ENCODE results near the gene PEAK1. TPM values are rescaled to one million over a fixed set of nuclear protein-coding genes. Genes with fewer than 3 reads are reported as not detected.

PEAK1 gene
- total and polyA plus RNA-seq, 2 donors (not counting 3 experiments of a cell fraction or from before 2014, with no cell fraction given), result 17.9 to 91.9 TPM

GRCh38 chr15:77097921-77098320, 322.0 kb downstream of the PEAK1 start:
- no TSS peak for BruUV-seq (replicated peaks)

More at GRCh38 chr15:77097921-77098320, 322.0 kb downstream of the PEAK1 start:
- ChIA-PET POLR2A (no interaction called here), CTCF (interaction anchor here (1.0 to 2.2 kb wide), 4 partner anchors 15 to 446 kb away, joined by 3 to 7 read pairs (median 4); no protein-coding TSS in a partner anchor)
- no peaks in the 10 kb centered on the region for H3K9me1 ChIP-seq (replicated peaks; ENCODE audit: control insufficient read depth, extremely low read depth, insufficient read depth, low read length)
- H3K4me2 ChIP-seq (ENCODE audit: insufficient read depth, low read length), result no peak overlapping the region
- FAIRE-seq, result no peak
- intact Hi-C loops (cut with micrococcal nuclease), result no loop called here
- H3K36me3 ChIP-seq (ENCODE audit: control insufficient read depth in 2 of 2, extremely low read depth in 1 of 2, insufficient read depth in 2 of 2, low read length in 2 of 2), result no peaks in the 10 kb centered on the region
- no peak overlapping the region for H3K9ac ChIP-seq (replicated peaks; ENCODE audit: extremely low read depth, insufficient read depth, low read length)
- no peaks in the 10 kb centered on the region for H3K27me3 ChIP-seq (ENCODE audit: control insufficient read depth in 2 of 2, insufficient read depth in 2 of 2, low read length in 2 of 2)
- dilution Hi-C loops (cut with MboI; ENCODE audit: extremely low pct_ligation_motif_present, low sequenced_read_pairs), result no loop called here
- no peak overlapping the region for H2AFZ ChIP-seq (ENCODE audit: low read depth, low read length)
- H4K20me1 ChIP-seq (replicated peaks; ENCODE audit: control insufficient read depth, extremely low read depth, insufficient read depth, low read length), result no peaks in the 10 kb centered on the region
- H3K4me3 ChIP-seq (replicated peaks in 1 of 3; ENCODE audit: insufficient read depth in 1 of 3, low read depth in 1 of 3, low read length in 3 of 3), result no peak overlapping the region
- no peaks in the 10 kb centered on the region for H3K9me3 ChIP-seq (replicated peaks; ENCODE audit: control insufficient read depth, insufficient read depth, low read length)
- no peak for DNase-seq (ENCODE audit: low read depth, low spot score)
- H3K4me1 ChIP-seq (ENCODE audit: control insufficient read depth, extremely low read depth, insufficient read depth, low read length), result no peaks in the 10 kb centered on the region
- no peaks in the 10 kb centered on the region for H3K79me2 ChIP-seq (ENCODE audit: control insufficient read depth, insufficient read depth, low read length)
- no peak overlapping the region for H3K27ac ChIP-seq (ENCODE audit: insufficient read depth, low read depth, low read length)
- TF ChIP-seq, protein P1, sequence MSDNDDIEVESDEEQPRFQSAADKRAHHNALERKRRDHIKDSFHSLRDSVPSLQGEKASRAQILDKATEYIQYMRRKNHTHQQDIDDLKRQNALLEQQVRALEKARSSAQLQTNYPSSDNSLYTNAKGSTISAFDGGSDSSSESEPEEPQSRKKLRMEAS (IDR thresholded peaks at IDR 0.05; ENCODE audit: insufficient read depth, insufficient read length), result no peak
- TF ChIP-seq, protein P2, sequence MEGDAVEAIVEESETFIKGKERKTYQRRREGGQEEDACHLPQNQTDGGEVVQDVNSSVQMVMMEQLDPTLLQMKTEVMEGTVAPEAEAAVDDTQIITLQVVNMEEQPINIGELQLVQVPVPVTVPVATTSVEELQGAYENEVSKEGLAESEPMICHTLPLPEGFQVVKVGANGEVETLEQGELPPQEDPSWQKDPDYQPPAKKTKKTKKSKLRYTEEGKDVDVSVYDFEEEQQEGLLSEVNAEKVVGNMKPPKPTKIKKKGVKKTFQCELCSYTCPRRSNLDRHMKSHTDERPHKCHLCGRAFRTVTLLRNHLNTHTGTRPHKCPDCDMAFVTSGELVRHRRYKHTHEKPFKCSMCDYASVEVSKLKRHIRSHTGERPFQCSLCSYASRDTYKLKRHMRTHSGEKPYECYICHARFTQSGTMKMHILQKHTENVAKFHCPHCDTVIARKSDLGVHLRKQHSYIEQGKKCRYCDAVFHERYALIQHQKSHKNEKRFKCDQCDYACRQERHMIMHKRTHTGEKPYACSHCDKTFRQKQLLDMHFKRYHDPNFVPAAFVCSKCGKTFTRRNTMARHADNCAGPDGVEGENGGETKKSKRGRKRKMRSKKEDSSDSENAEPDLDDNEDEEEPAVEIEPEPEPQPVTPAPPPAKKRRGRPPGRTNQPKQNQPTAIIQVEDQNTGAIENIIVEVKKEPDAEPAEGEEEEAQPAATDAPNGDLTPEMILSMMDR (IDR thresholded peaks at IDR 0.05; ENCODE audit: extremely low read depth in 1 of 2, insufficient read depth in 1 of 2, low read depth in 1 of 2, low read length in 2 of 2), result no peak
- TF ChIP-seq GATA2 (IDR thresholded peaks at IDR 0.05; ENCODE audit: insufficient read depth, insufficient read length, low read depth, low read length) (no peak), MYC (IDR thresholded peaks at IDR 0.05; ENCODE audit: low read depth, low read length) (no peak), JUN (IDR thresholded peaks at IDR 0.05; ENCODE audit: borderline replicate concordance, insufficient read depth, insufficient read length, low read depth) (no peak), POLR2A (IDR thresholded peaks at IDR 0.05; ENCODE audit: low read depth, low read length) (no peak), POLR2AphosphoS5 (IDR thresholded peaks at IDR 0.05; ENCODE audit: insufficient read depth, low read depth, low read length) (no peak), FOS (IDR thresholded peaks at IDR 0.05; ENCODE audit: borderline replicate concordance, insufficient read depth, low read length) (no peak), EZH2 (IDR thresholded peaks at IDR 0.05; ENCODE audit: borderline replicate concordance, low read depth, low read length, severe bottlenecking) (no peak)
